Effector CD8-positive, alpha-beta T cell (primary cell): ENCODE results near the gene KRT4.

ENCODE experiments used
- DNase-seq: peaks from one replicate; lab custom pipeline; 2025; lab: John Stamatoyannopoulos, UW

Gene KRT4

GRCh38 chr12:52836491-52837412 lies 22.8 kb upstream of the KRT4 start:
- DNase-seq = no peak

DNA sequence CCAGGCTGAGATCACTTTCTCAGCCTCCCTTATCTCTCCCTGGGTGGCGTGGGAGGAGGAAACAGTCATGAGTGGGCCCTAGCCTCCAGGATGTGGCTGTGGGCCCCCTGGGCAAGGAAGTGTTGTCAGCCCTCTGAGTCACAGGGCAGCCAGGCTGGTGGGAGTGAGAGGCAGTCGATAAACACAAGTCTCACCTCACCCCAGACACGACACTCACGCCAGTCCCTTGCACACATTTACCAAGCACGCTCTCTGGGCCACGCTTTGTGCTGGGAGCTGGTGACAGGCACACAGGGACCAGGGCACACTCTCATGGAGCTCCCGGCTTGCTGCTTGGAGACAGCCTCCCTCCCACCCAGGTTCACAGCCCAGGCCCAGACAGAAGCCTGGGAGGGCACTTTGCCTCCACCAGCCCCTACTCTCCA lies 22.1 kb upstream of the KRT4 start:
- DNase-seq = no peak

GRCh38 chr12:52835271-52836041 lies 21.5 kb upstream of the KRT4 start:
- no peak for DNase-seq

- no peak for DNase-seq
Observed at GRCh38 chr12:52834727-52835001, 20.7 kb upstream of the KRT4 start.

DNA sequence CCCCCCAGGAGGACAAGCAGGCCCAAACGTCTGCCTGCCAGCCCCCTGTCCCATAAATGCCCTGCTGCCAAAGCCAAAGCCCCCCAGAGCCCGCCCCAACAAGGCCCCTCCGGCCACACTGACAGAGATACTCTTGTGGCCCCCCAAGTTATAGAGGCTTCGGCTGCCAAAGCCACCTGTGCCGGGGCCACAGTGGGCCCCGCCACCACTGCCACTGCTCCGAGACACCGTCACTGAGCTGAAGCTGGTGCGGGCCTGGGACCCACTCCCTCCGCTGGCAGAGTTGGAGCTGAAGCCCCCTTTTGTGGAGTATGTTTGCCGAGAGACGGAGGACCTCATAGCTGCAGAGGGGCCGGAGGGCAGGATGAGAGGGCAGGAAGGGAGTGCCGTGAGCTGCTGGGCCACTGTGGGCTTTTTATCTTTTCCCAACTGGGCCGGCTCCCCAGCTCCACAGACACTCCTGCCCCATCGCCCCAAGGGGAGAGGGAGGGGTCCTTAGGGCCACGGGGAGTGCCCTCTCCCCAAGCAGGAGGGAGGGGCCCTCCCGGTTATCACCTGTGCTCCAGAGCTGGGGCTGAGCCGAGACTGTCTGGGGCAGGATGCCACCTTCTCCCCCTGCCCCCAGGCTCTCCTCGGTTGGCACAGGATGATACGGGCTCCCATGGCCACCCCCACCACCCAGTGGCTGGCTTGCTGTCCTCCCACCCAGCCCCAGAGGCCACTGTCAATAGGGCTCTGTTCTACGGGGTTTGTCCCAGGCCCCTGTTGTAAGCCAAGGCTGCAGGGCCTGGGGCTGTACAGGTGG lies 20.2 kb upstream of the KRT4 start, which contains the start of gene KRT79:
KRT79 (minus strand) TSS at position 390 of the 805 bp plus-strand sequence; CDS start at position 339, 51 bp downstream.
- DNase-seq = no peak

DNA sequence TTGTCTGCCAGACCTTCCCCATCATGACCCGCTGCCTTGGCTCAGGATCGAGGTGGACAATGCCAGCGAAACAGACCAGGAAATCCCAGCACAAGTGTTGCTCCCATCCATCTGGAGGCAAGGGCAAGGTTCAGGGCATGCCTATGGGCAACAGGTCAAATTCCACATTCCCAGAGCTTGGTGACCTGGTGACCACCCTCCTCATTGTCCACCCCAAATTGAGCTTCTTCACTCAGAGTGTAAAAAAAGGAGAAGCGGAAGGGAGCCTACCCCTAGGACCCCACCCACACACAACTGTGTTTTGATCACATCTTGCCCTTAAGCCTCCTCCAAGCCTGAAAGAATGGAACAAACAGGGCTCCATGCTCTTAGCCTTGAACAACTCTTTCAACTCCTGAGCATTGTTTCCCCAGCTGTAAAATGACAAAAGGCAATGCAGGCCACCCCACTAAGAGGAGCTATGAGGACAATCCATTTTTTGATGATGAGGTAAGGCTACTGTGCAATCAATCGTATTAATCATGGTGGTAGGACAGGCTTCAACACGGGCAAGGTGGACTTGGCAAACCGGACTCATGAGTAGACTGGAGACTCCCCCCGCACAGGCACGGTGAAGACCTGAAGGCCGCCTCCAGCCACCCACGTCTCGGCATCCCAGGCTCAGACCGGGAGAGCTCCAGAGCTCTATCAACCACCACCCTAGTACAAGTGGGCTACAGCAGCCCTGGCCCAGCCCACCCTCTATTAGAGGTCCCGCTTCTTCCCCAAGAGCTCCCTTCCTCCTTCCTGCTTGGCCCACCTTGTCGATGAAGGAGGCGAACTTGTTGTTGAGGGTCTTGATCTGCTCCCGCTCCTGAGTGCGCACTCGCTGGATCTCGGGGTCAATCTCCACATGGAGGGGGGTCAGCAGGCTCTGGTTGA lies 19.3 kb upstream of the KRT4 start:
- no peak for DNase-seq

GRCh38 chr12:52832451-52832850 lies 18.5 kb upstream of the KRT4 start:
- no peak for DNase-seq

DNA sequence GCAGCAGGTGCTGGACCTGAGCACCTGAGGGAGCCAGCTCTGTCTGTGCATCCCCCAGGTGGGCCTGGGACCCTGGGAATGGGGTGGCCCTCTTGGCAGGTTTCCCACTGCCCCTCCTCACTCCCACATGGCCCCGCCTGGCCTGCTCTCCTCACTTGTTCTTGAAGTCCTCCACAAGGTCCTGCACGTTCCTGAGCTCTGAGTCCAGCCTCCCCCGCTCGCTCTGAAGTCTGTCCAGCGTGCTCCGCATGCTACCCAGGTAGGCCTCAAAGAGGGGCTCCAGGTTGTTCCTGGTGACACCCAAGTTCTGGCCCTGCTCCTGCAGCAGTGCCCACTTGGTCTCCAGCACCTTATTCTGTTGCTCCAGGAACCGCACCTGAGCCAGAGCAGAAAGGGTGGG lies 17.3 kb upstream of the KRT4 start:
- DNase-seq = no peak

DNA sequence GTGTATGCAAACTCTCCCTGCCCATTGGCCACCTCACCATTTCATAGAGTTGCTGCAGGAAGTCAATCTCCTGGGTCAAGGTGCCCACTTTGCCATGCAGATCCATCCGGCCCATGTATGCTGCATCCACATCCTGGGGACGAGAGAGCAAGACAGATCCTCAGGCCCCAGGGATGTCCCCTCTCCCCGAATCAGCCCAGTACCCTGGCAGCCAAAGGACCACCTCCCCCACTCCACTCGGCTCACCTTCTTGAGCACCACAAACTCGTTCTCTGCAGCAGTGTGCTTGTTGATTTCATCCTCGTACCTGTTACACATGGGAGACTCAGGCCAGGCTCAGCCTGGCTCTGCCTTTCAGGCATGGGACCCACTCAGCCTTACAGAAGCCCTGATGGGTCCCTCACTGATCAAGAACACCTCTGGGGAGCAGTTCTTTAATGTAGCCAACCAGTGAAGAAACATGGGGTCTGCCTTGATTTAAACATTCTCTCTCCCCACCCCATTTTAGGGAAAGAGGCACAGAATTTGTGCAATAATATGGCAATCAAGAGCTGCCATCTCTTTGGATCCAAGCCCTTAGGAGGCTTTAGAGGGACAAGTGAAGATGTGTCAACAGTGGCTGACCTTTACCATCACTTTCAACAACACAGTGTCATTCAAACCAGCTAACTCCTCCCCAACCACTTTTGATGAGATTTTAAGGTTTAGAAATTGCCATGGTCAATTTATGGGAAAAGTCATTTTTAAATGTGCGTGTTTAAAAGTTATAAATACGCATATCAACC lies 16.3 kb upstream of the KRT4 start:
- no peak for DNase-seq

DNA sequence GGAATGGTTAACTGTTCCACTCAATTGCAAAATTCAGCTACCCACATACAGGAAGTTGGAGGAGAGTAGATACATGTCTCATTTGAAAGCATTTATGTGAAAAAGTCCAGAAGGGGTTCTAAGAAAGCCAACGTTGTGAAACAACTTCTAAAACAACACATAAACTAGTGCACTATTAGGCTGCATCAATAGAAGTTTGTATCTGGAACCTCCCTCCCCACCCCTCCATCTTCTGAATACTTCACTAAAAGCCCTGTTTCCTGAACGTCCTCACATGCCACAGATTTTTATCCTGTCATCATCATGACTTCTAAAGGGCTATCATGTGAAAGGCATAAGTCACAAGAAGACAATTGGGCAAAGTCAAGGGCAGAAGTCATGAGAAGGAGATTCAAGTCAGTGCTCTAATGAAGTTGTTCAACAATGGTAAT lies 14.7 kb upstream of the KRT4 start:
- DNase-seq = no peak

- DNase-seq = no peak
Observed at GRCh38 chr12:52828156-52828555, 14.2 kb upstream of the KRT4 start.

GRCh38 chr12:52827499-52828090 lies 13.7 kb upstream of the KRT4 start:
- DNase-seq = no peak

DNA sequence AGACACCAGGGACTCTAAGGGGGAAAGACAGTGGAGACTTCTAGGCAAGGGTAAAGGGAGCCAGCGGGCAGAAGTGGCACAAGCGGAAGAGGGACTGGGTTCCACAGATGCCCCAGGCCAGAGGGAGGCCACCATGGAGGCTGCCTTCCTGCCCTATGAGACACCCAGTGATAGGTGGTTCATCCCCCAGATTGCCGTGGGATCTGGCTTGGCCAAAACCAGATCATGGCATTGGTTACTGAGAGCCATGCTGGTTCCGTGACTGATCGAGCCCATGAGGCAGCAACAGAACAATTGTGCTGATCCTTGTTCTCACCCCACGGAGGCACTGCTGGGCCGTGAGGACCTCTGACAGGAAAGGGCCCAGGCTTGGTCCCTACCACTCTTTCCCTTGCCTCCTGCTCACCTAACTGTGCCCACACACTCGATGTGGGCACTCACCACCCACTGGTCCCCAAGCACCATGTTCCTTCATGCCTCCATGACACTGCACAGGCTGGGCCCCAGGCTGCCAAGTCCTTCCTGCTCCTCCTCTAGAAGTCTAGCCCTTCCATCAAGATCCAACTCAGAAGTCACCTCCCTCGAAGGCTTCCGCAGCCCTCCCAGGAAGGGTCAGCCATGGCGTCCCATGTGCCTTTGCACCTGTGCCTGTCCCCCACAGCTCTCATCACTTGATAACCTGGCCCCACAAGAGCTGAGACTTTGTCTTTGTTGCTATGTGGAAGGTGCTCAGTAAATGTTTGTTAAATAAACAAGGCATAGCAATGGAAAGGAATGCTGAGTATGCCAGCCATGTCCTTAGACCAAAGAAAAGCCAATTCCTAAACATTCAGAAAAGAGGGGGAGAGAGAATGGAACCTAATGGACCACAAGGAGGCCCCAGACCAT lies 12.9 kb upstream of the KRT4 start:
- DNase-seq = no peak

DNA sequence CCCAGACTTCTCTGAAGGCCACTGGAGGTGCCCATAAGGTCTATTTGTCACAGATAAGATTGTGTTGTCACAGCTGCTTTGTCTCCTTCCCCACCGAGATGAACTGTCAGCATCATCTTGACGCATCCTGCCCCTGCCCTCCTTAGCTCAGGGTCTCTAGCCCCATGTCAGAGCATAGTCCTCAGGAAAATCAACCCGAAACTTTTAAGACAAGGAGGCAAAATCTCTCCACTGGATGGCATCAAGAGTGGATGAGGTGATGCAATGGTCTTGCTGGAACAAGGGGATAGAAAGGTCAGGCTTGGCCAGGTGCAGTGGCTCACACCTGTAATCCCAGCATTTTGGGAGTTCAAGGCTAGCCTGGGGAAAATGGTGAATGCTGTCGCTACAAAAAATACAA lies 12.0 kb upstream of the KRT4 start:
- no peak for DNase-seq

- DNase-seq = no peak
Observed at GRCh38 chr12:52824741-52825410, 11.0 kb upstream of the KRT4 start.

GRCh38 chr12:52823761-52824450 lies 10.0 kb upstream of the KRT4 start:
- no peak for DNase-seq

GRCh38 chr12:52822771-52823510 lies 9.0 kb upstream of the KRT4 start:
- DNase-seq = no peak
